GM12878 (cell line): Measurements from ENCODE around the gene BBS9. TPM values are rescaled to one million over a fixed set of nuclear protein-coding genes. Genes with fewer than 3 reads are reported as not detected.

Experiments
- ATAC-seq: fragments of 200-7000 bp; cut with Tn5 transposase; 3 replicates; pipeline ENCODE4 v1.9.1; 2020; ENCODE audit warnings: mild to moderate bottlenecking, moderate library complexity
- BruUV-seq: library from RNA; stranded (reverse); fragments of 400-500 nt; replicated peaks from 2 replicates; lab custom pipeline; 2021; lab: Mats Ljungman, UMichigan
- CTCF ChIA-PET: fragments of 300-600 bp; sonication (Branson Sonifier 250); formaldehyde crosslinking; extraction: SDS; loops from one replicate; lab custom pipeline; 2021; ENCODE audit warnings: inconsistent platforms; lab: Yijun Ruan, JAX
- POLR2A ChIA-PET: fragments of 350-600 bp; formaldehyde crosslinking; extraction: SDS; loops from one replicate; lab custom pipeline; 2021; ENCODE audit warnings: inconsistent platforms; lab: Charles Lee
- RAD21 ChIA-PET: fragments of 300-600 bp; sonication (Branson Sonifier 250); formaldehyde crosslinking; loops from one replicate; lab custom pipeline; 2023; ENCODE audit warnings: antibody characterized with exemption; ENCODE audit not compliant: unreplicated experiment; lab: Charles Lee
- SMC1A ChIA-PET: fragments of 300-600 bp; sonication (Branson Sonifier 250); formaldehyde crosslinking; loops from one replicate; lab custom pipeline; 2023; ENCODE audit not compliant: unreplicated experiment, uncharacterized antibody; lab: Charles Lee
- DNase-seq: peaks from one replicate; pipeline ENCODE4 v3.0.0-alpha.2; 2011; ENCODE audit warnings: low read depth, low spot score
- FAIRE-seq: peaks from 3 replicates; lab custom pipeline; 2011; peaks lifted over from hg19 to GRCh38; lab: Jason Lieb, UNC
- H2AFZ ChIP-seq: 2 replicates; pipeline ENCODE4 v1.6.0; 2011; ENCODE audit warnings: low read depth, low read length, control low read depth; ENCODE audit not compliant: control insufficient read depth
- H3K27ac ChIP-seq: 2 replicates; pipeline ENCODE4 v1.5.1; 2011; ENCODE audit warnings: control low read depth; ENCODE audit not compliant: control insufficient read depth, insufficient read depth
- H3K27me3 ChIP-seq, 2 experiments: replicated peaks in 1 of 2; 2 replicates each; pipeline versions ENCODE4 v1.6.0 to v1.6.1; 2011; ENCODE audit warnings: low read length in 1 of 2; ENCODE audit not compliant: control insufficient read depth in 2 of 2, insufficient read depth in 2 of 2
- H3K36me3 ChIP-seq, 2 experiments: 2 replicates each; pipeline ENCODE4 v1.5.1; 2011; ENCODE audit warnings: low read length in 1 of 2; ENCODE audit not compliant: control insufficient read depth in 2 of 2, insufficient read depth in 2 of 2
- H3K4me1 ChIP-seq: 2 replicates; pipeline ENCODE4 v1.6.1; 2011; ENCODE audit warnings: mild to moderate bottlenecking, low read length, moderate library complexity, mixed read lengths; ENCODE audit not compliant: control insufficient read depth, insufficient read depth
- H3K4me2 ChIP-seq: 2 replicates; pipeline ENCODE4 v1.6.0; 2011; ENCODE audit warnings: control low read depth; ENCODE audit not compliant: control insufficient read depth, insufficient read depth
- H3K4me3 ChIP-seq: fragments of 200-600 bp; sonication (generic); 2 replicates; pipeline ENCODE4 v1.5.1; 2016
- H3K79me2 ChIP-seq: 2 replicates; pipeline ENCODE4 v1.6.0; 2011; ENCODE audit warnings: low read length; ENCODE audit not compliant: control insufficient read depth, insufficient read depth
- H3K9ac ChIP-seq: 2 replicates; pipeline ENCODE4 v1.8.0; 2011; ENCODE audit warnings: low read length, control low read depth, mixed read lengths; ENCODE audit not compliant: control insufficient read depth, insufficient read depth
- H3K9me3 ChIP-seq: replicated peaks from 3 replicates; pipeline ENCODE4 v1.5.1; 2011; ENCODE audit warnings: mild to moderate bottlenecking, low read length; ENCODE audit not compliant: control insufficient read depth, insufficient read depth
- H4K20me1 ChIP-seq: 2 replicates; pipeline ENCODE4 v1.6.0; 2011; ENCODE audit not compliant: control insufficient read depth, insufficient read depth
- BCL11A ChIP-seq: IDR thresholded peaks from 2 replicates; pipeline ENCODE4 v1.6.1; 2011; ENCODE audit warnings: low read depth, low read length
- BRCA1 ChIP-seq: IDR thresholded peaks from 2 replicates; pipeline ENCODE4 v1.6.1; 2011; ENCODE audit warnings: low read depth, low read length, improper control_type of control experiment
- CHD2 ChIP-seq: IDR thresholded peaks from 2 replicates; pipeline ENCODE4 v1.6.1; 2011; ENCODE audit warnings: low read depth, low read length, improper control_type of control experiment, borderline replicate concordance
- ETV6 ChIP-seq, 2 experiments: fragments of 450-650 bp in 1 of 2; IDR thresholded peaks in 1 of 2; conservative IDR thresholded peaks in 1 of 2; 2 replicates each; pipeline ENCODE4 v1.6.1; 2014; ENCODE audit warnings: antibody characterized with exemption in 1 of 2, borderline replicate concordance in 1 of 2, low read depth in 1 of 2, mild to moderate bottlenecking in 1 of 2, moderate library complexity in 1 of 2
- GATAD2B ChIP-seq: fragments of 450-650 bp; conservative IDR thresholded peaks from 2 replicates; pipeline ENCODE4 v1.6.1; 2017; ENCODE audit warnings: low read depth, mild to moderate bottlenecking, moderate library complexity
- HDAC2 ChIP-seq: fragments of 200-600 bp; sonication (generic); IDR thresholded peaks from 2 replicates; pipeline ENCODE4 v1.6.1; 2017
- JUNB ChIP-seq: IDR thresholded peaks from 2 replicates; pipeline ENCODE4 v1.6.1; 2016; ENCODE audit warnings: antibody characterized with exemption, mild to moderate bottlenecking
- JUND ChIP-seq: IDR thresholded peaks from 2 replicates; pipeline ENCODE4 v1.6.1; 2012; ENCODE audit warnings: low read depth, mild to moderate bottlenecking, low read length, improper control_type of control experiment, moderate library complexity
- LARP7 ChIP-seq: fragments of 450-650 bp; IDR thresholded peaks from 2 replicates; pipeline ENCODE4 v1.6.1; 2017; ENCODE audit warnings: mild to moderate bottlenecking
- NRF1 ChIP-seq: conservative IDR thresholded peaks from 2 replicates; pipeline ENCODE4 v1.6.1; 2011; ENCODE audit warnings: mild to moderate bottlenecking, low read depth, low read length, improper control_type of control experiment
- RELA ChIP-seq: fragments of 450-650 bp; IDR thresholded peaks from 2 replicates; pipeline ENCODE4 v1.8.0; 2014; ENCODE audit warnings: borderline replicate concordance; ENCODE audit not compliant: partially characterized antibody
- SUZ12 ChIP-seq: fragments of 200-600 bp; sonication (generic); IDR thresholded peaks from one replicate; pipeline ENCODE4 v1.6.1; 2018; ENCODE audit warnings: antibody characterized with exemption, mild to moderate bottlenecking; ENCODE audit not compliant: unreplicated experiment
- TAF1 ChIP-seq: IDR thresholded peaks from 2 replicates; pipeline ENCODE4 v1.6.1; 2011; ENCODE audit warnings: mild to moderate bottlenecking, low read depth, low read length, borderline replicate concordance
- YBX1 ChIP-seq: fragments of 450-650 bp; IDR thresholded peaks from 2 replicates; pipeline ENCODE4 v1.6.1; 2016; ENCODE audit warnings: antibody characterized with exemption
- YY1 ChIP-seq: IDR thresholded peaks from 2 replicates; pipeline ENCODE4 v1.6.1; 2011; ENCODE audit warnings: low read depth, mild to moderate bottlenecking, low read length
- WGBS: methylation state at CpG from one replicate; pipeline ENCODE4 v1.1.6; 2016; ENCODE audit warnings: low lambda C conversion rate; ENCODE audit not compliant: insufficient replicate concordance, insufficient coverage; ENCODE audit errors: missing lambda C conversion rate; 5-methylcytosine and 5-hydroxymethylcytosine counted together
- in situ Hi-C: fragments of 300-500 bp; cut with MboI; formaldehyde crosslinking; loops from 9 replicates; pipeline ENCODE4 v1.14.3; 2018; ENCODE audit warnings: mixed read lengths
- intact Hi-C: fragments of 100-400 bp; cut with micrococcal nuclease; formaldehyde crosslinking; loops from one replicate; pipeline ENCODE4 v1.14.2; 2022; ENCODE audit not compliant: unreplicated experiment
- polyA plus RNA-seq, 11 experiments: library from polyadenylated mRNA; depleted of rRNA in 4 of 11; unstranded in 6 of 11; stranded (reverse) in 5 of 11; fragments of >200 nt; fragmentation: Nextera tagmentation in 4 of 11; fragmentation: Illumina TruSeq in 1 of 11; extraction: Ambion mirVana in 4 of 11; extraction: Trizol in 1 of 11; gene quantifications; 1 replicate in 1 of 11; 2 replicates in 10 of 11; pipeline versions ENCODE4 v1.2.1 to v1.2.3, GENCODE V29; 2011 to 2016; ENCODE audit warnings: inconsistent platforms in 2 of 11, missing spikeins in 2 of 11, low read depth in 1 of 11
- total RNA-seq, 4 experiments: library from RNA; depleted of rRNA in 3 of 4; stranded (reverse); fragments of >200 nt in 3 of 4; fragmentation: Illumina TruSeq in 1 of 4; extraction: Trizol in 1 of 4; gene quantifications; 2 replicates each; pipeline versions ENCODE4 v1.2.1 to v1.2.3, GENCODE V29; 2013 to 2021
- TF ChIP-seq, protein P1 (sequence below): fragments of 450-650 bp; IDR thresholded peaks from 2 replicates; pipeline ENCODE4 v1.6.1; 2014; ENCODE audit warnings: mild to moderate bottlenecking
- TF ChIP-seq, protein P2 (sequence below): IDR thresholded peaks from 2 replicates; pipeline ENCODE4 v1.6.1; 2012; ENCODE audit warnings: improper control_type of control experiment, low read depth, low read length; ENCODE audit not compliant: insufficient replicate concordance
- TF ChIP-seq, protein P3 (sequence below): IDR thresholded peaks from 2 replicates; pipeline ENCODE4 v1.6.1; 2011; ENCODE audit warnings: low read depth, mild to moderate bottlenecking, low read length, moderate library complexity, borderline replicate concordance; ENCODE audit errors: extremely low read depth

The BBS9 gene
- total and polyA plus RNA-seq, 10 of the 15 experiments (the other 5 are each of a cell fraction or from before 2014, with no cell fraction given), result 1.2 to 5.6 (median 2.3) TPM

DNA sequence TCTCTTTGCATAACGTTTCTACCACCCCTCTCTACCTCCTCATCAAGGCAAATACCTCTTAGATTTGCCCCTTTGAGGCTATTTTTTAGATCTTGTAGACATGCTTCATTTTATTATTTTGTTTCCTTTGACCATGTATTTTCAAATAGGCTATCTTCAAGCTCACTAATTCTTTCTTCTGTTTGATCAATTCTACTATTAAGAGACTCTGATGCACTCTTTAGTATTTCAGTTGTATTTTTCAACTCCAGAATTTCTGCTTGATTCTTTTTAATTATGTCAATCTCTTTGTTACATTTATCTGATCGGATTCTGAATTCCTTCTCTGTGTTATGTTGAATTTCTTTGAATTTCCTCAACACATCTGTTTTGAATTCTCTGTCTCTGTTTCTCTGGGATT lies 82.8 kb downstream of the BBS9 start (continued):
- TF ChIP-seq RELA, result no peak
- TF ChIP-seq, all 136 proteins: peak for 0

DNA sequence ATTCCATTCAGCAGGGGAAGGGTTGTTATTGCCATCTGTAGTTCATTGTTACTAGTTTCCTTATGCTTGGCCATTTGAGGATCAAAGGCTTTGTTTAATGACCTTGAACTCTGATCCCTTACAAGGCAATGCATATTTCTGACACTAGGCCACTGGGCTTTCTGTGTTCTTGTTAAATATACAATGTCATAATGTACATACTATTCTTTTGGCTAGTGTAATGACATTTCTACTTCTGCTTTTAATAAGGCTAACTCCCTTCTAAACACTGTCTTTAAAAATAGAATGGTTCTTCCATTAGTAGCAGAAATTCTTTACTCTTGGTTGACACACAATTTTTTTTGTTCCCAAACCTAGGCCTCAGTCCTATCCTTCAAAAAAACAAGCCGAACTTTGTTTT lies 86.6 kb downstream of the BBS9 start:
- DNase-seq (no peak), ATAC-seq (no peak), FAIRE-seq (no peak)
- Histone ChIP-seq H3K4me1 (no peaks in the 10 kb centered on the region), H4K20me1 (no peaks in the 10 kb centered on the region), H3K4me3 (no peak overlapping the region), H3K9ac (no peak overlapping the region), H3K27me3 (no peaks in the 10 kb centered on the region), H3K79me2 (no peaks in the 10 kb centered on the region), H3K9me3 (peaks cover 1% of the 10 kb centered on the region; the same call in 2 of the 3 replicates), H2AFZ (no peak overlapping the region), H3K4me2 (no peak overlapping the region), H3K36me3 (no peaks in the 10 kb centered on the region), H3K27ac (no peak overlapping the region)
- in situ Hi-C loops, result no loop called here
- intact Hi-C loops, result no loop called here
- POLR2A ChIA-PET, result no interaction called here
- SMC1A ChIA-PET, result no interaction called here
- TF ChIP-seq, protein P1, sequence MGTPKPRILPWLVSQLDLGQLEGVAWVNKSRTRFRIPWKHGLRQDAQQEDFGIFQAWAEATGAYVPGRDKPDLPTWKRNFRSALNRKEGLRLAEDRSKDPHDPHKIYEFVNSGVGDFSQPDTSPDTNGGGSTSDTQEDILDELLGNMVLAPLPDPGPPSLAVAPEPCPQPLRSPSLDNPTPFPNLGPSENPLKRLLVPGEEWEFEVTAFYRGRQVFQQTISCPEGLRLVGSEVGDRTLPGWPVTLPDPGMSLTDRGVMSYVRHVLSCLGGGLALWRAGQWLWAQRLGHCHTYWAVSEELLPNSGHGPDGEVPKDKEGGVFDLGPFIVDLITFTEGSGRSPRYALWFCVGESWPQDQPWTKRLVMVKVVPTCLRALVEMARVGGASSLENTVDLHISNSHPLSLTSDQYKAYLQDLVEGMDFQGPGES, result no peak
- TF ChIP-seq ETV6 (conservative IDR thresholded peaks at IDR 0.05 in 1 of 2, IDR thresholded peaks at IDR 0.05 in 1 of 2; ENCODE audit: borderline replicate concordance in 1 of 2, low read depth in 1 of 2) (no peak), JUNB (no peak), TAF1 (no peak), BCL11A (no peak), NRF1 (no peak), LARP7 (no peak), SUZ12 (no peak), YY1 (no peak), BRCA1 (no peak), YBX1 (no peak), HDAC2 (no peak), CHD2 (no peak), GATAD2B (no peak), JUND (no peak)
- TF ChIP-seq, protein P2, sequence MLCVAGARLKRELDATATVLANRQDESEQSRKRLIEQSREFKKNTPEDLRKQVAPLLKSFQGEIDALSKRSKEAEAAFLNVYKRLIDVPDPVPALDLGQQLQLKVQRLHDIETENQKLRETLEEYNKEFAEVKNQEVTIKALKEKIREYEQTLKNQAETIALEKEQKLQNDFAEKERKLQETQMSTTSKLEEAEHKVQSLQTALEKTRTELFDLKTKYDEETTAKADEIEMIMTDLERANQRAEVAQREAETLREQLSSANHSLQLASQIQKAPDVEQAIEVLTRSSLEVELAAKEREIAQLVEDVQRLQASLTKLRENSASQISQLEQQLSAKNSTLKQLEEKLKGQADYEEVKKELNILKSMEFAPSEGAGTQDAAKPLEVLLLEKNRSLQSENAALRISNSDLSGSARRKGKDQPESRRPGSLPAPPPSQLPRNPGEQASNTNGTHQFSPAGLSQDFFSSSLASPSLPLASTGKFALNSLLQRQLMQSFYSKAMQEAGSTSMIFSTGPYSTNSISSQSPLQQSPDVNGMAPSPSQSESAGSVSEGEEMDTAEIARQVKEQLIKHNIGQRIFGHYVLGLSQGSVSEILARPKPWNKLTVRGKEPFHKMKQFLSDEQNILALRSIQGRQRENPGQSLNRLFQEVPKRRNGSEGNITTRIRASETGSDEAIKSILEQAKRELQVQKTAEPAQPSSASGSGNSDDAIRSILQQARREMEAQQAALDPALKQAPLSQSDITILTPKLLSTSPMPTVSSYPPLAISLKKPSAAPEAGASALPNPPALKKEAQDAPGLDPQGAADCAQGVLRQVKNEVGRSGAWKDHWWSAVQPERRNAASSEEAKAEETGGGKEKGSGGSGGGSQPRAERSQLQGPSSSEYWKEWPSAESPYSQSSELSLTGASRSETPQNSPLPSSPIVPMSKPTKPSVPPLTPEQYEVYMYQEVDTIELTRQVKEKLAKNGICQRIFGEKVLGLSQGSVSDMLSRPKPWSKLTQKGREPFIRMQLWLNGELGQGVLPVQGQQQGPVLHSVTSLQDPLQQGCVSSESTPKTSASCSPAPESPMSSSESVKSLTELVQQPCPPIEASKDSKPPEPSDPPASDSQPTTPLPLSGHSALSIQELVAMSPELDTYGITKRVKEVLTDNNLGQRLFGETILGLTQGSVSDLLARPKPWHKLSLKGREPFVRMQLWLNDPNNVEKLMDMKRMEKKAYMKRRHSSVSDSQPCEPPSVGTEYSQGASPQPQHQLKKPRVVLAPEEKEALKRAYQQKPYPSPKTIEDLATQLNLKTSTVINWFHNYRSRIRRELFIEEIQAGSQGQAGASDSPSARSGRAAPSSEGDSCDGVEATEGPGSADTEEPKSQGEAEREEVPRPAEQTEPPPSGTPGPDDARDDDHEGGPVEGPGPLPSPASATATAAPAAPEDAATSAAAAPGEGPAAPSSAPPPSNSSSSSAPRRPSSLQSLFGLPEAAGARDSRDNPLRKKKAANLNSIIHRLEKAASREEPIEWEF, result no peak
- TF ChIP-seq, protein P3, sequence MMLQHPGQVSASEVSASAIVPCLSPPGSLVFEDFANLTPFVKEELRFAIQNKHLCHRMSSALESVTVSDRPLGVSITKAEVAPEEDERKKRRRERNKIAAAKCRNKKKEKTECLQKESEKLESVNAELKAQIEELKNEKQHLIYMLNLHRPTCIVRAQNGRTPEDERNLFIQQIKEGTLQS, result no peak
- RAD21 ChIA-PET, result no interaction called here
- no TSS peak for BruUV-seq
- 81% methylated on average over 1 of the region's 1 CpG for WGBS
- CTCF ChIA-PET, result no interaction called here
